GM12801 (cell line): ENCODE results near the gene SASS6.

Source experiments
- TF ChIP-seq, protein P1 (sequence below): IDR thresholded peaks from one replicate; pipeline ENCODE4 v1.5.1; 2011; ENCODE audit warnings: control low read depth; ENCODE audit not compliant: insufficient read length; ENCODE audit errors: extremely low read depth

The SASS6 gene

DNA sequence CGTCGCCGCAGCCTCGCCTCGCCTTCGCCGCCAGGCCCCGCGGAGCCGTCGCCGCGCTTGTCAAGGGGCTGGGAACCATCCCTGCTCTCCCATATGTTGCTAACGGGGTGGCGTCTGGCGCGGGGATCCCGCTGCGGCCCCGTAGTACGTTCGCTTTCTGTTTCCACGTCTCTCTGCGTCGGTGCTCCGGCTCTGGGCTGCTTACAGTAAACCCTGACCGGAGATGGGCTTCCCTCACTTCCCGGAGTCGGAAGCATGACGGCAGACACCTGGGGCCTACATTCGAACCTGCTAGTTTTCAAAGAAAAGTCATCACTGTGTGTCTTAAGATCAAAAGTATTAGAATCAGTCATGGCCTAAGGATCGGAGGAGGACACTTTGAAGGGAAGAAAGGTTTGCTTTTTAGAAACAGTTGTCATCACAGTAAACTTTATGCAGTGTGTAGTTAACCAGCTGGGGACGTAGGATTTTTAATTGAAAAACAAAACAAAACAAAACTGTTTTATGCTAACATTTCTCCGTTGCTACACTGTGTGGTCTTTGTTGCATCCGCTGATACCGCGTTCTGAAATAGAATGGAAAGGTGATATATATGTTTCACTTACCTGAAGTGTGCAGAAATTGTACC is 94.0 kb downstream of the SASS6 start:
- TF ChIP-seq, protein P1, sequence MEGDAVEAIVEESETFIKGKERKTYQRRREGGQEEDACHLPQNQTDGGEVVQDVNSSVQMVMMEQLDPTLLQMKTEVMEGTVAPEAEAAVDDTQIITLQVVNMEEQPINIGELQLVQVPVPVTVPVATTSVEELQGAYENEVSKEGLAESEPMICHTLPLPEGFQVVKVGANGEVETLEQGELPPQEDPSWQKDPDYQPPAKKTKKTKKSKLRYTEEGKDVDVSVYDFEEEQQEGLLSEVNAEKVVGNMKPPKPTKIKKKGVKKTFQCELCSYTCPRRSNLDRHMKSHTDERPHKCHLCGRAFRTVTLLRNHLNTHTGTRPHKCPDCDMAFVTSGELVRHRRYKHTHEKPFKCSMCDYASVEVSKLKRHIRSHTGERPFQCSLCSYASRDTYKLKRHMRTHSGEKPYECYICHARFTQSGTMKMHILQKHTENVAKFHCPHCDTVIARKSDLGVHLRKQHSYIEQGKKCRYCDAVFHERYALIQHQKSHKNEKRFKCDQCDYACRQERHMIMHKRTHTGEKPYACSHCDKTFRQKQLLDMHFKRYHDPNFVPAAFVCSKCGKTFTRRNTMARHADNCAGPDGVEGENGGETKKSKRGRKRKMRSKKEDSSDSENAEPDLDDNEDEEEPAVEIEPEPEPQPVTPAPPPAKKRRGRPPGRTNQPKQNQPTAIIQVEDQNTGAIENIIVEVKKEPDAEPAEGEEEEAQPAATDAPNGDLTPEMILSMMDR, result no peak

DNA sequence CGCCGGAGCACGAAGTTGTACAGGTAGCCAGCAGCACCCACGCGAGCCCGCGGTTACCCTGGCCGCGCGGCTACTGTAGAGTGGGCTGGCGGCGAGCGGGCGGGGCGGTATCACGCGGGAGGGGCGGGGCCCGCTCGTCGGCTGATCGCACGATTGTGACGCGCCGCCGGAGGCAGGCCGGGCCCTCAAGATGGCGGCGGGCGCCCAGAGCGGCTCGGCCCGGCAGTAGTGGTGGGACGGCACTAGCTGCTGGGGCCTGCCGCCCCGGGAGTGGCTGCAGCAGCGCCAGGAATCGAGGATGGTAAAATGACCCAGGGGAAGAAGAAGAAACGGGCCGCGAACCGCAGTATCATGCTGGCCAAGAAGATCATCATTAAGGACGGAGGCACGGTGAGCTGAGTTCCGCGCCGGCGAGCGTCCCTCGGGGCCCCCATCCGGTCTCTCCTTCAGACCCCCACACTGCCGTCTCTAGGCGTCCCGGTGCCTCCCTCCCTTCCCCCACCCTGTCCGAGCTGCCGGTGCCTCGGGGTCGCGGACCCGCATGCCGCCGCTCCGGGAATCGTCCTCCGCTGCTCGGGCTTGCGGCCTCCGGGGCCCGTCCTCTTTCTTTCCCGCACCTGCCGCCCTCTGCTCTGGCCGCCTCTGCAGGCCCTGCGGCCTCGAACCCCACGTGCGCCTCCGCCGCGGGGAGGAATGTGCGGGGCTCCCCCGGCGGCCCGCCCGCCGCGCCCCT is 94.6 kb downstream of the SASS6 start:
- TF ChIP-seq, protein P1, result no peak

DNA sequence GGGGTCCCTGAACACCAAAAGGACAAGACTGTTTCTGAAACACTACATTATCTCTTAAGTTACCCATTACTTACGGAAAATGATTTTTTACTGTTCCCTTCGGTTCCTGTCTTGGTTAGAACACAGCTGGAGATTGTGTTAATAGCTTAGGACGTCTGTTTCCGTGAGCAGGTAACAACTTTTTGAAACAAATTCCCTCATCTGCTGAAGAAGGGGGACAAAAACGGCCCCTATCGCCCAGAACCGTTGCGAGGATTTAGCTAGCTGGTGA is 95.1 kb downstream of the SASS6 start:
- TF ChIP-seq, protein P1, result no peak

- TF ChIP-seq, protein P1, result no peak
Observed at GRCh38 chr1:100036718-100037655, 95.7 kb downstream of the SASS6 start.

DNA sequence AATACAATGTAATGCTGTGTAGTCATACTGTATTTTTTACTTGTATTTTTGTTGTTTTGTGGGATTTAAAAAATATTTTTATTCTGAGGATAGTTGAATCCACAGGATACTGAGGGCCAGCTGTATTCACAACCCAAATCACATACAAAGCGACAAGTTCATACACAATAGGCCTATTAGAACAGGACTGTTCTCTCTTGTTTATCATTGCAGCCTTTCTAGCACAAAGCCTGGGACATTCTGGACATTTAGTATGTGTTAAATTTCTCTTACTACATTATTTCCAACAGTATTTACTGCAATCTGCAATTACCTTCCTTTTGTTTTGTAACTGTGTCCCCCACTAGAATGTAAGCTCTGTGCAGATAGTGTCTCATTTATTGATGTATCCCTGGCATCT is 97.5 kb downstream of the SASS6 start:
- TF ChIP-seq, protein P1, result no peak

- TF ChIP-seq, protein P1, result no peak
Observed at GRCh38 chr1:100034470-100034869, 98.3 kb downstream of the SASS6 start.
